ENCODE measurements around the gene NOP9. TPM values are rescaled to one million over a fixed set of nuclear protein-coding genes. Genes with fewer than 3 reads are reported as not detected.
"Not testable (repeated sequence)": the region's sequence is repeated elsewhere in the genome, so short reads cannot be mapped to it uniquely, and the experiment has no call there.

NOP9 gene
- total and polyA plus RNA-seq, 2 experiments from 2014 or later, result 2.5 to 23.7 TPM

GRCh38 chr14:24353559-24354481 is 54.2 kb downstream of the NOP9 start:
- H3K27ac ChIP-seq, result peak overlapping the region; percentile 68
- peak overlapping the region; percentile 38 for H3K4me2 ChIP-seq (ENCODE audit: unreplicated experiment)
- peak overlapping the region; percentile 2; the same call in 1 of the 2 replicates for H3K9ac ChIP-seq
- no peak overlapping the region for H2AFZ ChIP-seq
- peaks cover 25% of the 10 kb centered on the region for H3K4me1 ChIP-seq (ENCODE audit: insufficient read depth)
- H3K36me3 ChIP-seq (ENCODE audit: low read depth), result no peaks in the 10 kb centered on the region
- in situ Hi-C loops (cut with MboI), result no loop called here
- H3K9me2 ChIP-seq (ENCODE audit: insufficient read depth), result no peaks in the 10 kb centered on the region
- no peaks in the 10 kb centered on the region for H3K79me2 ChIP-seq (ENCODE audit: insufficient read depth)
- H3K27me3 ChIP-seq (replicated peaks; ENCODE audit: insufficient read depth), result no peaks in the 10 kb centered on the region
- WGBS, 2 experiments (ENCODE audit: low coverage in 1 of 2, low lambda C conversion rate in 2 of 2, missing lambda C conversion rate in 2 of 2), result 69 to 78% methylated on average over 5 of the region's 5 CpGs
- H3K4me3 ChIP-seq, result no peak overlapping the region
- peak; percentile 79 for DNase-seq
- no peaks in the 10 kb centered on the region for H3K9me3 ChIP-seq (ENCODE audit: low read depth)
- TF ChIP-seq EZH2 (IDR thresholded peaks at IDR 0.05; ENCODE audit: insufficient read depth, poor library complexity, severe bottlenecking), result no peak
- no peak for TF ChIP-seq EZH2phosphoT487 (IDR thresholded peaks at IDR 0.05; ENCODE audit: insufficient read depth, low read depth)
- peaks cover 24% of the 10 kb centered on the region for H3F3A ChIP-seq (ENCODE audit: insufficient read depth)
- no peaks in the 10 kb centered on the region for H4K20me1 ChIP-seq (ENCODE audit: insufficient read depth)

- Histone ChIP-seq H3K4me2 (ENCODE audit: unreplicated experiment) (peak overlapping the region; percentile 38), H3K27ac (peak overlapping the region; percentile 68), H3K4me1 (ENCODE audit: insufficient read depth) (peaks cover 25% of the 10 kb centered on the region), H3K9ac (peak overlapping the region; percentile 2; the same call in 1 of the 2 replicates), H3F3A (ENCODE audit: insufficient read depth) (peaks cover 24% of the 10 kb centered on the region)
- H3K79me2 ChIP-seq (ENCODE audit: insufficient read depth); H3K9me2 ChIP-seq (ENCODE audit: insufficient read depth); in situ Hi-C loops (cut with MboI); H3K36me3 ChIP-seq (ENCODE audit: low read depth); H3K4me3 ChIP-seq; H3K9me3 ChIP-seq (ENCODE audit: low read depth); H2AFZ ChIP-seq; H3K27me3 ChIP-seq (replicated peaks; ENCODE audit: insufficient read depth); DNase-seq; H4K20me1 ChIP-seq (ENCODE audit: insufficient read depth): not testable (repeated sequence)
- WGBS, 2 experiments (ENCODE audit: low coverage in 1 of 2, low lambda C conversion rate in 2 of 2, missing lambda C conversion rate in 2 of 2), result 53 to 68% methylated on average over 3 of the region's 3 CpGs
These were observed 54.8 kb downstream of the NOP9 start for GRCh38 chr14:24354482-24354825.

GRCh38 chr14:24355009-24355408 is 55.4 kb downstream of the NOP9 start:
- H4K20me1 ChIP-seq (ENCODE audit: insufficient read depth), result no peaks in the 10 kb centered on the region
- H3K36me3 ChIP-seq (ENCODE audit: low read depth), result no peaks in the 10 kb centered on the region
- H2AFZ ChIP-seq, result no peak overlapping the region
- H3K4me2 ChIP-seq (ENCODE audit: unreplicated experiment), result no peak overlapping the region
- TF ChIP-seq EZH2 (IDR thresholded peaks at IDR 0.05; ENCODE audit: insufficient read depth, poor library complexity, severe bottlenecking) (no peak), EZH2phosphoT487 (IDR thresholded peaks at IDR 0.05; ENCODE audit: insufficient read depth, low read depth) (no peak)
- H3K4me3 ChIP-seq, result no peak overlapping the region
- H3K9ac ChIP-seq, result no peak overlapping the region
- 94 to 95% methylated on average over 7 of the region's 7 CpGs for WGBS, 2 experiments (ENCODE audit: low coverage in 1 of 2, low lambda C conversion rate in 2 of 2, missing lambda C conversion rate in 2 of 2)
- no peak for DNase-seq
- H3K27me3 ChIP-seq (replicated peaks; ENCODE audit: insufficient read depth), result no peaks in the 10 kb centered on the region
- H3K4me1 ChIP-seq (ENCODE audit: insufficient read depth), result peaks cover 25% of the 10 kb centered on the region
- no peaks in the 10 kb centered on the region for H3K9me2 ChIP-seq (ENCODE audit: insufficient read depth)
- H3F3A ChIP-seq (ENCODE audit: insufficient read depth), result peaks cover 24% of the 10 kb centered on the region
- H3K79me2 ChIP-seq (ENCODE audit: insufficient read depth), result no peaks in the 10 kb centered on the region
- H3K27ac ChIP-seq, result peak overlapping the region; percentile 68
- in situ Hi-C loops (cut with MboI), result no loop called here
- no peaks in the 10 kb centered on the region for H3K9me3 ChIP-seq (ENCODE audit: low read depth)

GRCh38 chr14:24356208-24356607 is 56.6 kb downstream of the NOP9 start:
- in situ Hi-C loops (cut with MboI), result no loop called here

More at GRCh38 chr14:24356208-24356607, 56.6 kb downstream of the NOP9 start:
- Histone ChIP-seq H3K79me2 (ENCODE audit: insufficient read depth) (no peaks in the 10 kb centered on the region), H3K27ac (no peak overlapping the region), H3F3A (ENCODE audit: insufficient read depth) (peaks cover 21% of the 10 kb centered on the region), H3K9me3 (ENCODE audit: low read depth) (no peaks in the 10 kb centered on the region), H3K9ac (no peak overlapping the region), H3K9me2 (ENCODE audit: insufficient read depth) (no peaks in the 10 kb centered on the region), H3K4me2 (ENCODE audit: unreplicated experiment) (no peak overlapping the region), H3K4me1 (ENCODE audit: insufficient read depth) (peaks cover 27% of the 10 kb centered on the region), H3K27me3 (replicated peaks; ENCODE audit: insufficient read depth) (no peaks in the 10 kb centered on the region), H2AFZ (no peak overlapping the region), H3K4me3 (no peak overlapping the region), H4K20me1 (ENCODE audit: insufficient read depth) (no peaks in the 10 kb centered on the region), H3K36me3 (ENCODE audit: low read depth) (no peaks in the 10 kb centered on the region)
- TF ChIP-seq EZH2 (IDR thresholded peaks at IDR 0.05; ENCODE audit: insufficient read depth, poor library complexity, severe bottlenecking), result no peak
- TF ChIP-seq EZH2phosphoT487 (IDR thresholded peaks at IDR 0.05; ENCODE audit: insufficient read depth, low read depth), result no peak
- 52 to 67% methylated on average over 3 to 4 of the region's 4 CpGs for WGBS, 2 experiments (ENCODE audit: low coverage in 1 of 2, low lambda C conversion rate in 2 of 2, missing lambda C conversion rate in 2 of 2)
- no peak for DNase-seq

Small RNA genes within 50 kb of the gene (small RNA-seq; reads per million reads assigned to genes)
- gene RF00026 (ENCODE audit: low read depth, low replicate concordance), result not detected

Other genes starting within 250 kb of the NOP9 start
Only the 30 nearest of the 34 such genes appear.
- gene DCAF11, start 185.1 kb upstream of the NOP9 start, total RNA-seq (2014; rRNA removed; shearing (Covaris generic)), result 59.8 and 59.9 TPM in 2 replicates
- 29.1 and 33.6 TPM in 2 replicates for gene DCAF11, start 185.1 kb upstream of the NOP9 start, polyA plus RNA-seq (2016; fragmentation: Nextera tagmentation; extraction: Ambion mirVana)
- 0.86 TPM in 1 of 2 replicates, not detected in the other for gene NRL, start 184.9 kb upstream of the NOP9 start, total RNA-seq (2014; rRNA removed; shearing (Covaris generic))
- 0.48 and 0.56 TPM in 2 replicates for gene NRL, start 184.9 kb upstream of the NOP9 start, polyA plus RNA-seq (2016; fragmentation: Nextera tagmentation; extraction: Ambion mirVana)
- gene FITM1, start 169.2 kb upstream of the NOP9 start, total RNA-seq (2014; rRNA removed; shearing (Covaris generic)), result not detected in 2 replicates
- not detected in 2 replicates for gene FITM1, start 169.2 kb upstream of the NOP9 start, polyA plus RNA-seq (2016; fragmentation: Nextera tagmentation; extraction: Ambion mirVana)
- 58.9 and 67.7 TPM in 2 replicates for gene PSME1, start 163.7 kb upstream of the NOP9 start, total RNA-seq (2014; rRNA removed; shearing (Covaris generic))
- 144 and 147 TPM in 2 replicates for gene PSME1, start 163.7 kb upstream of the NOP9 start, polyA plus RNA-seq (2016; fragmentation: Nextera tagmentation; extraction: Ambion mirVana)
- 17.1 and 22.9 TPM in 2 replicates for gene EMC9, start 158.3 kb upstream of the NOP9 start, total RNA-seq (2014; rRNA removed; shearing (Covaris generic))
- 27.4 and 28.7 TPM in 2 replicates for gene EMC9, start 158.3 kb upstream of the NOP9 start, polyA plus RNA-seq (2016; fragmentation: Nextera tagmentation; extraction: Ambion mirVana)
- 38.3 and 41.4 TPM in 2 replicates for gene PSME2, start 153.2 kb upstream of the NOP9 start, total RNA-seq (2014; rRNA removed; shearing (Covaris generic))
- 158 and 164 TPM in 2 replicates for gene PSME2, start 153.2 kb upstream of the NOP9 start, polyA plus RNA-seq (2016; fragmentation: Nextera tagmentation; extraction: Ambion mirVana)
- gene RNF31, start 152.4 kb upstream of the NOP9 start, total RNA-seq (2014; rRNA removed; shearing (Covaris generic)), result 40.3 and 50.0 TPM in 2 replicates
- 29.4 and 36.7 TPM in 2 replicates for gene RNF31, start 152.4 kb upstream of the NOP9 start, polyA plus RNA-seq (2016; fragmentation: Nextera tagmentation; extraction: Ambion mirVana)
- 56.7 and 58.7 TPM in 2 replicates for gene IRF9, start 138.6 kb upstream of the NOP9 start, total RNA-seq (2014; rRNA removed; shearing (Covaris generic))
- gene IRF9, start 138.6 kb upstream of the NOP9 start, polyA plus RNA-seq (2016; fragmentation: Nextera tagmentation; extraction: Ambion mirVana), result 80.0 and 87.1 TPM in 2 replicates
- gene REC8, start 127.8 kb upstream of the NOP9 start, total RNA-seq (2014; rRNA removed; shearing (Covaris generic)), result 1.4 and 3.5 TPM in 2 replicates
- 1.2 and 2.4 TPM in 2 replicates for gene REC8, start 127.8 kb upstream of the NOP9 start, polyA plus RNA-seq (2016; fragmentation: Nextera tagmentation; extraction: Ambion mirVana)
- 55.3 and 58.3 TPM in 2 replicates for gene IPO4, start 111.0 kb upstream of the NOP9 start, total RNA-seq (2014; rRNA removed; shearing (Covaris generic))
- 24.8 and 33.6 TPM in 2 replicates for gene IPO4, start 111.0 kb upstream of the NOP9 start, polyA plus RNA-seq (2016; fragmentation: Nextera tagmentation; extraction: Ambion mirVana)
- 102 and 163 TPM in 2 replicates for gene TM9SF1, start 104.4 kb upstream of the NOP9 start, total RNA-seq (2014; rRNA removed; shearing (Covaris generic))
- 91.5 and 93.8 TPM in 2 replicates for gene TM9SF1, start 104.4 kb upstream of the NOP9 start, polyA plus RNA-seq (2016; fragmentation: Nextera tagmentation; extraction: Ambion mirVana)
- gene TSSK4, start 94.2 kb upstream of the NOP9 start, total RNA-seq (2014; rRNA removed; shearing (Covaris generic)), result not detected in 2 replicates
- 0.23 and 0.55 TPM in 2 replicates for gene TSSK4, start 94.2 kb upstream of the NOP9 start, polyA plus RNA-seq (2016; fragmentation: Nextera tagmentation; extraction: Ambion mirVana)
- 18.5 and 32.1 TPM in 2 replicates for gene CHMP4A, start 86.4 kb upstream of the NOP9 start, total RNA-seq (2014; rRNA removed; shearing (Covaris generic))
- gene CHMP4A, start 86.4 kb upstream of the NOP9 start, polyA plus RNA-seq (2016; fragmentation: Nextera tagmentation; extraction: Ambion mirVana), result 75.7 and 81.6 TPM in 2 replicates
- gene MDP1, start 83.8 kb upstream of the NOP9 start, total RNA-seq (2014; rRNA removed; shearing (Covaris generic)), result 8.2 and 19.2 TPM in 2 replicates
- 20.0 and 23.3 TPM in 2 replicates for gene MDP1, start 83.8 kb upstream of the NOP9 start, polyA plus RNA-seq (2016; fragmentation: Nextera tagmentation; extraction: Ambion mirVana)
- gene NEDD8, start 67.5 kb upstream of the NOP9 start, total RNA-seq (2014; rRNA removed; shearing (Covaris generic)), result 138 and 161 TPM in 2 replicates
- 326 and 342 TPM in 2 replicates for gene NEDD8, start 67.5 kb upstream of the NOP9 start, polyA plus RNA-seq (2016; fragmentation: Nextera tagmentation; extraction: Ambion mirVana)
- 70.9 and 98.0 TPM in 2 replicates for gene GMPR2, start 66.9 kb upstream of the NOP9 start, total RNA-seq (2014; rRNA removed; shearing (Covaris generic))
- gene GMPR2, start 66.9 kb upstream of the NOP9 start, polyA plus RNA-seq (2016; fragmentation: Nextera tagmentation; extraction: Ambion mirVana), result 55.0 and 58.9 TPM in 2 replicates
- gene TINF2, start 57.2 kb upstream of the NOP9 start, total RNA-seq (2014; rRNA removed; shearing (Covaris generic)), result 32.5 and 41.2 TPM in 2 replicates
- 43.6 and 52.4 TPM in 2 replicates for gene TINF2, start 57.2 kb upstream of the NOP9 start, polyA plus RNA-seq (2016; fragmentation: Nextera tagmentation; extraction: Ambion mirVana)
- gene TGM1, start 36.7 kb upstream of the NOP9 start, total RNA-seq (2014; rRNA removed; shearing (Covaris generic)), result 0.25 and 1.3 TPM in 2 replicates
- gene TGM1, start 36.7 kb upstream of the NOP9 start, polyA plus RNA-seq (2016; fragmentation: Nextera tagmentation; extraction: Ambion mirVana), result 0.34 TPM in 1 of 2 replicates, not detected in the other
- 18.0 and 34.9 TPM in 2 replicates for gene RABGGTA, start 28.3 kb upstream of the NOP9 start, total RNA-seq (2014; rRNA removed; shearing (Covaris generic))
- 29.3 and 30.5 TPM in 2 replicates for gene RABGGTA, start 28.3 kb upstream of the NOP9 start, polyA plus RNA-seq (2016; fragmentation: Nextera tagmentation; extraction: Ambion mirVana)
- 12.8 and 32.1 TPM in 2 replicates for gene DHRS1, start 70 bp upstream of the NOP9 start, total RNA-seq (2014; rRNA removed; shearing (Covaris generic))
- gene DHRS1, start 70 bp upstream of the NOP9 start, polyA plus RNA-seq (2016; fragmentation: Nextera tagmentation; extraction: Ambion mirVana), result 31.0 and 34.7 TPM in 2 replicates
- 0.51 and 2.1 TPM in 2 replicates for gene CIDEB, start 8.1 kb downstream of the NOP9 start, total RNA-seq (2014; rRNA removed; shearing (Covaris generic))
- 1.2 TPM in 2 replicates for gene CIDEB, start 8.1 kb downstream of the NOP9 start, polyA plus RNA-seq (2016; fragmentation: Nextera tagmentation; extraction: Ambion mirVana)
- gene LTB4R2, start 10.3 kb downstream of the NOP9 start, total RNA-seq (2014; rRNA removed; shearing (Covaris generic)), result 3.5 and 6.8 TPM in 2 replicates
- gene LTB4R2, start 10.3 kb downstream of the NOP9 start, polyA plus RNA-seq (2016; fragmentation: Nextera tagmentation; extraction: Ambion mirVana), result 0.30 and 0.45 TPM in 2 replicates
- gene LTB4R, start 11.7 kb downstream of the NOP9 start, total RNA-seq (2014; rRNA removed; shearing (Covaris generic)), result 1.4 and 2.4 TPM in 2 replicates
- 0.41 and 1.1 TPM in 2 replicates for gene LTB4R, start 11.7 kb downstream of the NOP9 start, polyA plus RNA-seq (2016; fragmentation: Nextera tagmentation; extraction: Ambion mirVana)
- gene ADCY4, start 35.2 kb downstream of the NOP9 start, total RNA-seq (2014; rRNA removed; shearing (Covaris generic)), result 0.22 and 0.38 TPM in 2 replicates
- gene ADCY4, start 35.2 kb downstream of the NOP9 start, polyA plus RNA-seq (2016; fragmentation: Nextera tagmentation; extraction: Ambion mirVana), result 0.20 and 0.38 TPM in 2 replicates
- gene RIPK3, start 40.1 kb downstream of the NOP9 start, total RNA-seq (2014; rRNA removed; shearing (Covaris generic)), result 2.2 and 5.3 TPM in 2 replicates
- 5.1 and 5.3 TPM in 2 replicates for gene RIPK3, start 40.1 kb downstream of the NOP9 start, polyA plus RNA-seq (2016; fragmentation: Nextera tagmentation; extraction: Ambion mirVana)
- gene NFATC4, start 68.3 kb downstream of the NOP9 start, total RNA-seq (2014; rRNA removed; shearing (Covaris generic)), result 96.9 and 113 TPM in 2 replicates
- gene NFATC4, start 68.3 kb downstream of the NOP9 start, polyA plus RNA-seq (2016; fragmentation: Nextera tagmentation; extraction: Ambion mirVana), result 75.6 and 84.8 TPM in 2 replicates
- 3.7 and 4.4 TPM in 2 replicates for gene NYNRIN, start 99.2 kb downstream of the NOP9 start, total RNA-seq (2014; rRNA removed; shearing (Covaris generic))
- 2.2 and 2.5 TPM in 2 replicates for gene NYNRIN, start 99.2 kb downstream of the NOP9 start, polyA plus RNA-seq (2016; fragmentation: Nextera tagmentation; extraction: Ambion mirVana)
- 3.4 and 5.6 TPM in 2 replicates for gene CBLN3, start 129.8 kb downstream of the NOP9 start, total RNA-seq (2014; rRNA removed; shearing (Covaris generic))
- gene CBLN3, start 129.8 kb downstream of the NOP9 start, polyA plus RNA-seq (2016; fragmentation: Nextera tagmentation; extraction: Ambion mirVana), result 2.4 and 3.1 TPM in 2 replicates
- gene KHNYN, start 130.1 kb downstream of the NOP9 start, total RNA-seq (2014; rRNA removed; shearing (Covaris generic)), result 36.2 and 57.5 TPM in 2 replicates
- gene KHNYN, start 130.1 kb downstream of the NOP9 start, polyA plus RNA-seq (2016; fragmentation: Nextera tagmentation; extraction: Ambion mirVana), result 14.4 and 15.3 TPM in 2 replicates
- 7.7 and 8.3 TPM in 2 replicates for gene SDR39U1, start 142.9 kb downstream of the NOP9 start, total RNA-seq (2014; rRNA removed; shearing (Covaris generic))
- 41.7 and 44.7 TPM in 2 replicates for gene SDR39U1, start 142.9 kb downstream of the NOP9 start, polyA plus RNA-seq (2016; fragmentation: Nextera tagmentation; extraction: Ambion mirVana)

Data from GM23248 (cell line).